IMR-90 (cell line): Measurements from ENCODE around the gene KLHL14. TPM values are rescaled to one million over a fixed set of nuclear protein-coding genes. Genes with fewer than 3 reads are reported as not detected.

Source experiments
- ATAC-seq: fragments of 200-7000 bp; cut with Tn5 transposase; 2 replicates; pipeline ENCODE4 v1.9.1; 2020; ENCODE audit warnings: low read depth, mild to moderate bottlenecking, moderate library complexity
- BruUV-seq: library from RNA; stranded (reverse); fragments of 400-500 nt; replicated peaks from 2 replicates; lab custom pipeline; 2021; lab: Mats Ljungman, UMichigan
- CTCF ChIA-PET: fragments of 300-600 bp; formaldehyde crosslinking; extraction: SDS; loops from one replicate; lab custom pipeline; 2021; ENCODE audit warnings: antibody characterized with exemption; lab: Yijun Ruan, JAX
- POLR2A ChIA-PET: fragments of 300-600 bp; sonication (Branson Sonifier 250); formaldehyde crosslinking; loops from one replicate; lab custom pipeline; 2022; ENCODE audit warnings: antibody characterized with exemption; ENCODE audit not compliant: unreplicated experiment; lab: Charles Lee
- DNase-seq: peaks from one replicate; pipeline ENCODE4 v3.0.0; 2013
- H2AFZ ChIP-seq: replicated peaks from 2 replicates; pipeline ENCODE3; 2013; ENCODE audit warnings: low read length, mild to moderate bottlenecking; ENCODE audit not compliant: poor library complexity
- H2AK5ac ChIP-seq: 2 replicates; pipeline ENCODE4 v1.6.1; 2013; ENCODE audit warnings: low read depth, low read length, inconsistent platforms
- H2AK9ac ChIP-seq: replicated peaks from 2 replicates; pipeline ENCODE3; 2013; ENCODE audit warnings: mild to moderate bottlenecking, low read depth, low read length, moderate library complexity; ENCODE audit not compliant: poor library complexity
- H2BK120ac ChIP-seq: 2 replicates; pipeline ENCODE4 v1.6.1; 2013; ENCODE audit warnings: low read depth, low read length, inconsistent platforms
- H2BK15ac ChIP-seq: 3 replicates; pipeline ENCODE4 v1.6.1; 2013; ENCODE audit warnings: low read depth, low read length, inconsistent platforms
- H2BK20ac ChIP-seq: 2 replicates; pipeline ENCODE4 v1.6.1; 2013; ENCODE audit warnings: low read depth, mild to moderate bottlenecking, inconsistent platforms, low read length, moderate library complexity
- H2BK5ac ChIP-seq: 2 replicates; pipeline ENCODE4 v1.6.1; 2013; ENCODE audit warnings: mild to moderate bottlenecking, low read depth, low read length, inconsistent platforms; ENCODE audit not compliant: poor library complexity, severe bottlenecking
- H3K14ac ChIP-seq: replicated peaks from 2 replicates; pipeline ENCODE4 v1.6.1; 2013; ENCODE audit warnings: low read depth, low read length, inconsistent platforms
- H3K18ac ChIP-seq: 2 replicates; pipeline ENCODE4 v1.6.1; 2013; ENCODE audit warnings: low read depth, low read length, control low read depth
- H3K23ac ChIP-seq: 2 replicates; pipeline ENCODE4 v1.6.1; 2013; ENCODE audit warnings: low read depth, low read length, inconsistent platforms
- H3K27ac ChIP-seq: 2 replicates; pipeline ENCODE4 v1.5.1; 2013; ENCODE audit warnings: mild to moderate bottlenecking, control low read depth, low read length; ENCODE audit not compliant: insufficient read depth
- H3K27me3 ChIP-seq: 2 replicates; pipeline ENCODE4 v1.6.1; 2013; ENCODE audit warnings: low read length; ENCODE audit not compliant: control insufficient read depth, insufficient read depth
- H3K36me3 ChIP-seq: 2 replicates; pipeline ENCODE4 v1.6.1; 2013; ENCODE audit warnings: low read length, mixed read lengths; ENCODE audit not compliant: control insufficient read depth, insufficient read depth
- H3K4ac ChIP-seq: 2 replicates; pipeline ENCODE4 v1.6.1; 2013; ENCODE audit warnings: low read depth, low read length, inconsistent platforms
- H3K4me1 ChIP-seq: 2 replicates; pipeline ENCODE4 v1.6.1; 2013; ENCODE audit warnings: low read length, mixed read lengths; ENCODE audit not compliant: control insufficient read depth, insufficient read depth
- H3K4me2 ChIP-seq: 2 replicates; pipeline ENCODE4 v1.6.1; 2013; ENCODE audit warnings: low read depth, mild to moderate bottlenecking, control low read depth, low read length, moderate library complexity
- H3K4me3 ChIP-seq: 2 replicates; pipeline ENCODE4 v1.5.1; 2013; ENCODE audit warnings: low read depth, mild to moderate bottlenecking, control low read depth, low read length, moderate library complexity; ENCODE audit not compliant: insufficient read depth
- H3K56ac ChIP-seq: 2 replicates; pipeline ENCODE4 v1.6.1; 2013; ENCODE audit warnings: low read length, inconsistent platforms; ENCODE audit not compliant: insufficient read depth; ENCODE audit errors: extremely low read depth
- H3K79me1 ChIP-seq, 2 experiments: 2 replicates each; pipeline ENCODE4 v1.6.1; 2013; ENCODE audit warnings: low read length in 2 of 2, inconsistent platforms in 1 of 2, low read depth in 1 of 2
- H3K9ac ChIP-seq: 2 replicates; pipeline ENCODE4 v1.6.1; 2013; ENCODE audit warnings: low read depth, low read length, control low read depth
- H3K9me1 ChIP-seq: 2 replicates; pipeline ENCODE4 v1.6.1; 2013; ENCODE audit warnings: low read length, inconsistent platforms; ENCODE audit not compliant: insufficient read depth
- H3K9me3 ChIP-seq: 2 replicates; pipeline ENCODE4 v1.6.1; 2013; ENCODE audit warnings: low read length; ENCODE audit not compliant: control insufficient read depth, insufficient read depth
- H4K20me1 ChIP-seq: 2 replicates; pipeline ENCODE4 v1.6.1; 2013; ENCODE audit warnings: low read length, inconsistent platforms; ENCODE audit not compliant: insufficient read depth
- H4K5ac ChIP-seq: 2 replicates; pipeline ENCODE4 v1.6.1; 2013; ENCODE audit warnings: mild to moderate bottlenecking, low read depth, low read length, control low read depth
- H4K8ac ChIP-seq, 2 experiments: 2 replicates each; pipeline ENCODE4 v1.6.1; 2013; ENCODE audit warnings: low read depth in 2 of 2, low read length in 2 of 2, control low read depth in 1 of 2, inconsistent platforms in 1 of 2
- H4K91ac ChIP-seq: 2 replicates; pipeline ENCODE4 v1.6.1; 2013; ENCODE audit warnings: low read depth, low read length, inconsistent platforms; ENCODE audit not compliant: insufficient read depth
- CTCF ChIP-seq: conservative IDR thresholded peaks from 2 replicates; pipeline ENCODE4 v1.5.1; 2012; ENCODE audit warnings: mild to moderate bottlenecking, low read depth, low read length, improper control_type of control experiment
- MAFK ChIP-seq: IDR thresholded peaks from 2 replicates; pipeline ENCODE4 v1.6.1; 2012; ENCODE audit warnings: low read depth, low read length, improper control_type of control experiment
- MAZ ChIP-seq: IDR thresholded peaks from 2 replicates; pipeline ENCODE4 v1.6.1; 2012; ENCODE audit warnings: low read depth, mild to moderate bottlenecking, low read length, improper control_type of control experiment, moderate library complexity, borderline replicate concordance
- MXI1 ChIP-seq: IDR thresholded peaks from 2 replicates; pipeline ENCODE4 v1.6.1; 2012; ENCODE audit warnings: low read depth, mild to moderate bottlenecking, low read length, moderate library complexity, borderline replicate concordance
- RAD21 ChIP-seq: IDR thresholded peaks from 2 replicates; pipeline ENCODE4 v1.6.1; 2012; ENCODE audit warnings: low read length, improper control_type of control experiment
- RCOR1 ChIP-seq: IDR thresholded peaks from 2 replicates; pipeline ENCODE4 v1.6.1; 2012; ENCODE audit warnings: mild to moderate bottlenecking, low read length, improper control_type of control experiment; ENCODE audit not compliant: insufficient replicate concordance
- WGBS, 2 experiments: methylation state at CpG; one replicate each; pipeline versions ENCODE4 v1.1.5 to v1.1.7; 2013; ENCODE audit warnings: missing lambda C conversion rate in 2 of 2; ENCODE audit not compliant: insufficient read length in 1 of 2; ENCODE audit errors: extremely low coverage in 2 of 2; 5-methylcytosine and 5-hydroxymethylcytosine counted together
- dilution Hi-C: fragments of 300-500 bp; cut with HindIII; formaldehyde crosslinking; loops from one replicate; pipeline ENCODE4 v1.14.3; 2018; ENCODE audit warnings: low sequenced_read_pairs; ENCODE audit not compliant: unreplicated experiment
- in situ Hi-C: fragments of 300-500 bp; cut with MboI; formaldehyde crosslinking; loops from 3 replicates; pipeline ENCODE4 v1.14.3; 2019; ENCODE audit warnings: low sequenced_read_pairs, inconsistent platforms, mixed read lengths
- intact Hi-C: fragments of 100-400 bp; cut with micrococcal nuclease; formaldehyde crosslinking; loops from 2 replicates; pipeline ENCODE4 v1.10.0; 2022
- polyA plus RNA-seq, 3 experiments: library from polyadenylated mRNA; depleted of rRNA; stranded (reverse); fragments of >200 nt; gene quantifications; 2 replicates each; pipeline ENCODE4 v1.2.3, GENCODE V29; 2012; ENCODE audit warnings: low replicate concordance in 1 of 3
- total RNA-seq: library from RNA; depleted of rRNA; stranded (reverse); fragments of >200 nt; gene quantifications from 2 replicates; pipeline ENCODE4 v1.2.3, GENCODE V29; 2012

Gene KLHL14
- total and polyA plus RNA-seq, 2 of the 4 experiments (the other 2 are of a cell fraction), result not detected

- no CpG with 5 or more reads among the region's 3 CpGs for WGBS, 2 experiments
Measured at GRCh38 chr18:32698153-32698552, 74.7 kb downstream of the KLHL14 start.

More at GRCh38 chr18:32698153-32698552, 74.7 kb downstream of the KLHL14 start:
- ChIA-PET CTCF (no interaction called here), POLR2A (no interaction called here)
- Histone ChIP-seq H3K9ac (no peak overlapping the region), H3K18ac (no peak overlapping the region), H2AK9ac (no peak overlapping the region), H4K8ac (no peak overlapping the region), H3K4ac (no peak overlapping the region), H3K79me1 (no peaks in the 10 kb centered on the region), H3K4me3 (no peak overlapping the region), H3K9me1 (no peaks in the 10 kb centered on the region), H3K14ac (no peak overlapping the region), H2BK5ac (no peak overlapping the region), H2BK15ac (no peak overlapping the region), H3K4me1 (no peaks in the 10 kb centered on the region), H3K9me3 (no peaks in the 10 kb centered on the region), H3K4me2 (no peak overlapping the region), H3K27me3 (no peaks in the 10 kb centered on the region), H2AFZ (no peak overlapping the region), H3K23ac (no peak overlapping the region), H4K91ac (no peak overlapping the region), H2AK5ac (no peak overlapping the region), H2BK20ac (no peak overlapping the region), H3K36me3 (no peaks in the 10 kb centered on the region), H4K20me1 (no peaks in the 10 kb centered on the region), H2BK120ac (no peak overlapping the region), H3K56ac (no peak overlapping the region), H4K5ac (no peak overlapping the region), H3K27ac (no peak overlapping the region)
- no peak for TF ChIP-seq RCOR1
- TF ChIP-seq MXI1, result no peak
- TF ChIP-seq MAFK, result no peak
- no peak for TF ChIP-seq CTCF
- TF ChIP-seq RAD21, result no peak
- TF ChIP-seq MAZ, result no peak
- no peak for DNase-seq
- dilution Hi-C loops (no loop called here), in situ Hi-C loops (no loop called here), intact Hi-C loops (no loop called here)
- no peak for ATAC-seq
- BruUV-seq, result no TSS peak
